Endothelial cell (in vitro differentiated cells): Measurements from ENCODE around the gene PPP1R26. TPM values are rescaled to one million over a fixed set of nuclear protein-coding genes. Genes with fewer than 3 reads are reported as not detected.
"Not testable (repeated sequence)": the region's sequence is repeated elsewhere in the genome, so short reads cannot be mapped to it uniquely, and the experiment has no call there.

Experiments used
- DNase-seq: peaks from one replicate; pipeline ENCODE4 v3.0.0; 2021; ENCODE audit warnings: low spot score
- H3K27ac Mint-ChIP-seq: one replicate; pipeline ENCODE4 v1.8.0; 2021; ENCODE audit warnings: mixed read lengths, inconsistent platforms; ENCODE audit not compliant: unreplicated experiment
- H3K27me3 Mint-ChIP-seq: one replicate; pipeline ENCODE4 v1.8.0; 2021; ENCODE audit warnings: mild to moderate bottlenecking, moderate library complexity, mixed read lengths, inconsistent platforms; ENCODE audit not compliant: unreplicated experiment
- H3K36me3 Mint-ChIP-seq: one replicate; pipeline ENCODE4 v1.8.0; 2021; ENCODE audit warnings: mild to moderate bottlenecking, low read depth, mixed read lengths, inconsistent platforms; ENCODE audit not compliant: unreplicated experiment
- H3K4me1 Mint-ChIP-seq: one replicate; pipeline ENCODE4 v1.8.0; 2021; ENCODE audit warnings: mild to moderate bottlenecking, mixed read lengths, inconsistent platforms; ENCODE audit not compliant: unreplicated experiment
- H3K4me3 Mint-ChIP-seq: one replicate; pipeline ENCODE4 v1.8.0; 2021; ENCODE audit warnings: mild to moderate bottlenecking, mixed read lengths, inconsistent platforms; ENCODE audit not compliant: unreplicated experiment
- H3K9me3 Mint-ChIP-seq: one replicate; pipeline ENCODE4 v1.8.0; 2021; ENCODE audit warnings: mixed read lengths, inconsistent platforms; ENCODE audit not compliant: unreplicated experiment
- total RNA-seq: library from RNA; stranded (reverse); fragmentation: NEBNext Ultra II Directional; extraction: Animal tissue kit (Norgen Biotek cat#: 25700); gene quantifications from one replicate; pipeline ENCODE4 v1.2.1, GENCODE V29; 2021; ENCODE audit not compliant: unreplicated experiment
- TF ChIP-seq, protein P1 (sequence below): fragments of 200-600 bp; sonication (generic); IDR thresholded peaks from one replicate; pipeline ENCODE4 v1.5.0; 2021; ENCODE audit warnings: antibody characterized with exemption; ENCODE audit not compliant: unreplicated experiment

PPP1R26 gene
- total RNA-seq, 1 donor from 2014 or later, result 21.5 TPM

DNA sequence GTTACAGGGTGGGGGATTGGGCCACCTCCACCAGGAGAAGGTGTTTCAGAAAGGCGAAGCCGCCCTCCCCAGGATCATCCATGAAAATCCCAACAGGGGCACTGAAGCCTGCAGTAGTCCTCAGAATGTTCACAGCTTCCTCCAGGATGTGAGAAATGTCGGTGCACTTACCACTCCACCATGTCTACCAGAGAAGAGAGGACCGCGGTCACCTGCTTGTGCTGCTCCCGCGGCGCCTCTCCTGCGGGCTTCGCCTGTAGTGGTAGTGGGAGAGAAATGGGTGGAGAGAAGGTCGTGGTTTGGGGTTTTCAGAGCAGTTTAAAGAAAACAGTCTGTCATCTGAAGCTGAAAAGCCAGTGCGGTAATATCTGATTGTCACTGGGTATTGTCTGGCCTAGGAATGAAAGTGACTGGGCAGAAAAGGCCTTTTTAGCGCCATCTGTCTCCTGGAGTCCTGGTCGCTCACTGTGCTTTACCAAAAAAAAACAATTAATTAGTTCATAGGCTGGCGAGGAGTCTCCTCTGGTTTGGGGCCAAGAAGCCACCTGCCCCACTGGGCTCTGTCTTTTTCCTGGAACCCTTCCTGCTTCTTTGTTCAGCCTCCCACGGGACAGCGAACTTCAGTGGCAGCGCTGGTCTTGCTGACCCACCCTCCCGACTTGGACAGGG, 23.0 kb upstream of the PPP1R26 start:
- Mint-ChIP-seq H3K27me3 (no peaks in the 10 kb centered on the region), H3K36me3 (no peaks in the 10 kb centered on the region), H3K4me3 (no peak overlapping the region), H3K27ac (no peak overlapping the region), H3K4me1 (no peaks in the 10 kb centered on the region), H3K9me3 (no peaks in the 10 kb centered on the region)
- no peak for DNase-seq
- TF ChIP-seq, protein P1, sequence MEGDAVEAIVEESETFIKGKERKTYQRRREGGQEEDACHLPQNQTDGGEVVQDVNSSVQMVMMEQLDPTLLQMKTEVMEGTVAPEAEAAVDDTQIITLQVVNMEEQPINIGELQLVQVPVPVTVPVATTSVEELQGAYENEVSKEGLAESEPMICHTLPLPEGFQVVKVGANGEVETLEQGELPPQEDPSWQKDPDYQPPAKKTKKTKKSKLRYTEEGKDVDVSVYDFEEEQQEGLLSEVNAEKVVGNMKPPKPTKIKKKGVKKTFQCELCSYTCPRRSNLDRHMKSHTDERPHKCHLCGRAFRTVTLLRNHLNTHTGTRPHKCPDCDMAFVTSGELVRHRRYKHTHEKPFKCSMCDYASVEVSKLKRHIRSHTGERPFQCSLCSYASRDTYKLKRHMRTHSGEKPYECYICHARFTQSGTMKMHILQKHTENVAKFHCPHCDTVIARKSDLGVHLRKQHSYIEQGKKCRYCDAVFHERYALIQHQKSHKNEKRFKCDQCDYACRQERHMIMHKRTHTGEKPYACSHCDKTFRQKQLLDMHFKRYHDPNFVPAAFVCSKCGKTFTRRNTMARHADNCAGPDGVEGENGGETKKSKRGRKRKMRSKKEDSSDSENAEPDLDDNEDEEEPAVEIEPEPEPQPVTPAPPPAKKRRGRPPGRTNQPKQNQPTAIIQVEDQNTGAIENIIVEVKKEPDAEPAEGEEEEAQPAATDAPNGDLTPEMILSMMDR, result no peak

DNA sequence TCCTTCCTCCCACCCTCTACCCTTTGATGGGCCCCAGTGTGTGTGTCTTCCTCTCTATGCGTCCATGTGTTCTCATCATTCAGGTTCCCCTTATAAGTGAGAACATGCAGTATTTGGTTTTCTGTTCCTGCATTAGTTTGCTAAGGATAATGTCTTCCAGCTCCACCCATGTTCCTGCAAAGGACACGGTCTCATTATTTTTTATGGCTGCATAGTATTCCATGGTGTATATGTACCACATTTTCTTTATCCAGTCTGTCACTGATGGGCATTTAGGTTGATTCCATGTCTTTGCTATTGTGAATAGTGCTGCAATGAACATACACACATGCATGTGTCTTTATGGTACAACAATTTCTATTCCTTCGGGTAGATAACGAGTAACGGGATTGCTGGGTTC, 21.1 kb upstream of the PPP1R26 start:
- H3K27ac Mint-ChIP-seq, result not testable (repeated sequence)

DNA sequence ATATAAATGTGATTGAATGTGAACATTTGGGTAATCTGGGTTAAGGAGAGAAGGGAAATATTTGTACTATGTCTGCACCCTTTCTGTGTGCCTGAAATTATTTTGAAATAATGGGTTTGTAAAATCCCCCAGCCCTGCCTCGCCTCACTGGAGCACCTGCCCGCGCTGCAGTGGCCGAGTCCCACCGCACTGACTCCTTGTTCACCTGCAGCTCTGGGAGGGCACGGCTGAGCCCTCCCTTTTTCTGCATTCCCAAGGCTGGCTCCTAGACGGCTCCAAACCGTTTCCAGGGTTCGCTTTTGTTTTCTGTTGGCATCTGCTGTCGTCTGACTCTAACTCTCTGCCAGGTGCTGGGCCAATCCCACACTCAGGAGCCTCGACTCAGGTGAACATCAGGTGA, 17.6 kb upstream of the PPP1R26 start:
- TF ChIP-seq, protein P1, result no peak
- H3K27me3 Mint-ChIP-seq, result no peaks in the 10 kb centered on the region
- H3K4me1 Mint-ChIP-seq, result no peaks in the 10 kb centered on the region
- no peak overlapping the region for H3K27ac Mint-ChIP-seq
- no peaks in the 10 kb centered on the region for H3K9me3 Mint-ChIP-seq
- no peak overlapping the region for H3K4me3 Mint-ChIP-seq
- H3K36me3 Mint-ChIP-seq, result no peaks in the 10 kb centered on the region
- no peak for DNase-seq

More for the DNA sequence above, 21.1 kb upstream of the PPP1R26 start:
- not testable (repeated sequence) for DNase-seq, H3K9me3 Mint-ChIP-seq, H3K36me3 Mint-ChIP-seq, H3K27me3 Mint-ChIP-seq, H3K4me3 Mint-ChIP-seq, H3K4me1 Mint-ChIP-seq

DNA sequence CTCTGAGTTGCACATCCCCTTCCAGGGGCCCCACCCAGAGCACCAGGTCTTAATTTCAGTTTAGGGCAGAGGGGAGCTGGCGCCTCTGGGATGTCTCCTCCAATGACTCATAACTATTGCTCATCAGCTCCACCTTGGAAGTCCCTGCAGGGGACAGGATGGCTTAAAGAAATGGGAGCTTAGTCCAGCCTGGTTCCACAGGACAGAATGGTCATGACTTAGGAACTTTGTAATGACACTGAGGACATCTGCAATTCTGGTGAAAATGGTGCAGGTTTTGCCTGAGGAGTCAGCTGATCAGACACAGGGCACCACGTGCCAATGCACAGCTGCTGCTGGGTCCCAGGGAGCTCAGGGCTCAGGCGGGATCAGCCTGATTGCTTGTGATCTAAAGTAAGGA, 16.4 kb upstream of the PPP1R26 start:
- no peaks in the 10 kb centered on the region for H3K36me3 Mint-ChIP-seq
- H3K27me3 Mint-ChIP-seq, result no peaks in the 10 kb centered on the region
- H3K4me3 Mint-ChIP-seq, result no peak overlapping the region
- no peaks in the 10 kb centered on the region for H3K9me3 Mint-ChIP-seq
- DNase-seq, result no peak
- TF ChIP-seq, protein P1, result no peak
- no peak overlapping the region for H3K27ac Mint-ChIP-seq
- no peaks in the 10 kb centered on the region for H3K4me1 Mint-ChIP-seq

DNA sequence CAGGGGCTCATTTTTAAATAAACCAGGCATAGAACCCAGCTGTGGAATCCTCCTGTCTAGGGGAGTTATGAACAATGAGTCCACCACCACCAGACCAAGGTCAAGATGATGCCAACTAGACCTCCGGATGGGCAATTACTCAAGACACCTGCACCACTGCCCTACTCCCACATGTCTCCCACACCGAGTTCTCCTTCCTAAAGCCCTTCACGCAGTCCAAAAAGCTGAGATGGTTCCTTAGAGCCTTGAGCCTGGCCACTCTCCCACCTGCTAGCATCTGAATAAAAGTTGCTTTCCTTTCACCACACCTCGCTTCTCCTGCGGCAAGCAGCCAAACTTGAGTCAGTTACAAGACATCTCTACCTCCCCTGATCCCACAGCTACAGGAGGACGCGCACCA, 15.4 kb upstream of the PPP1R26 start:
- no peaks in the 10 kb centered on the region for H3K4me1 Mint-ChIP-seq
- TF ChIP-seq, protein P1, result no peak
- H3K36me3 Mint-ChIP-seq, result no peaks in the 10 kb centered on the region
- DNase-seq, result no peak
- no peaks in the 10 kb centered on the region for H3K9me3 Mint-ChIP-seq
- no peak overlapping the region for H3K27ac Mint-ChIP-seq
- H3K27me3 Mint-ChIP-seq, result no peaks in the 10 kb centered on the region
- peak overlapping the region; percentile 15 for H3K4me3 Mint-ChIP-seq
